HG02610 (cell line): ENCODE data around the gene SGSM1.

Experiments
- ATAC-seq: cut with Tn5 transposase; IDR thresholded peaks from one replicate; pipeline ENCODE4 v1.9.1; 2021; ENCODE audit warnings: mild to moderate bottlenecking, moderate library complexity; ENCODE audit not compliant: unreplicated experiment

SGSM1 gene

GRCh38 chr22:24975125-24975640 is 169.2 kb downstream of the SGSM1 start:
- no peak for ATAC-seq

DNA sequence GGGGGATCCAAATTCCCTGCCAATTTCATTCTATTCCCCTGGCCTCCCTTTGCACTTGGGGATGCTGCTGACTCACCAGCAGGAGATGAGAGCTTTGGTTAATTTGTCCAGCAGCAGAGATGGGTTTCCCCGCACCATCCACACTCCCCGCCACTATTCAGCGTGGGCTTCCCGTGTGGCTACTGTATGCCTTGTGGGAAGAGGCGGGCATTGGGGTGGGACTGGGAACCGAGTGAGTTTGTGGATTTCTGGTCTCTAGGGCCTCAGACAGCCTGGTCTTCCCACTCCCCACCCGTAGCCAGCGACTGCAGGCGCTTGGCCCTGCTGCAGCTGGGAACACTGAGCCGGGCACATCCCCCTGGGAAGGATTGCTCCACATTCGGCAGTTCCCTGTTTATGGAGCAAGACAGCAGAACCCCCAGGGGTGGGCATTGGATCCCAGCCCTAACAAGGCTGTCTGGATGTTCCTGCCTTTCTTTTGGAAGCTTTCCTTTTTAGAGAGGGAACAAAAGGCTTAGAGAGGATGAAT is 169.9 kb downstream of the SGSM1 start:
- ATAC-seq = no peak

- ATAC-seq = no peak
Measured at GRCh38 chr22:24976442-24977218, 170.6 kb downstream of the SGSM1 start.
